Measurements from ENCODE around the gene HCRTR1.

HCRTR1 gene

GRCh38 chr1:31617218-31617915 is at the start of gene HCRTR1:
HCRTR1 (plus strand) TSS chr1:31617689; CDS start chr1:31619193, 1,504 bp downstream.
- DNase-seq (ENCODE audit: low read depth), result no peak

GRCh38 chr1:31567956-31568570 is 49.4 kb upstream of the HCRTR1 start:
- DNase-seq (ENCODE audit: low read depth), result no peak

GRCh38 chr1:31568895-31569595 is 48.4 kb upstream of the HCRTR1 start:
- no peak for DNase-seq (ENCODE audit: low read depth)

GRCh38 chr1:31569596-31570173 is 47.8 kb upstream of the HCRTR1 start:
- DNase-seq (ENCODE audit: low read depth), result no peak

GRCh38 chr1:31570228-31570627 is 47.3 kb upstream of the HCRTR1 start:
- no peak for DNase-seq (ENCODE audit: low read depth)

- no peak for DNase-seq (ENCODE audit: low read depth)
Measured at GRCh38 chr1:31570906-31571305, 46.6 kb upstream of the HCRTR1 start.

GRCh38 chr1:31571340-31572295 is 45.9 kb upstream of the HCRTR1 start:
- DNase-seq (ENCODE audit: low read depth), result no peak

GRCh38 chr1:31572323-31573104 is 45.0 kb upstream of the HCRTR1 start:
- DNase-seq (ENCODE audit: low read depth), result no peak

- no peak for DNase-seq (ENCODE audit: low read depth)
Measured at GRCh38 chr1:31573261-31573660, 44.2 kb upstream of the HCRTR1 start.

GRCh38 chr1:31574749-31575368 is 42.6 kb upstream of the HCRTR1 start:
- no peak for DNase-seq (ENCODE audit: low read depth)

- no peak for DNase-seq (ENCODE audit: low read depth)
Measured at GRCh38 chr1:31575369-31576140, 41.9 kb upstream of the HCRTR1 start.

GRCh38 chr1:31576201-31576669 is 41.3 kb upstream of the HCRTR1 start, which contains the start of gene TINAGL1:
TINAGL1 (plus strand) TSS chr1:31576515; CDS start chr1:31577149, 634 bp downstream.
- DNase-seq (ENCODE audit: low read depth), result no peak

GRCh38 chr1:31576743-31577455 is 40.6 kb upstream of the HCRTR1 start:
- DNase-seq (ENCODE audit: low read depth), result no peak

- DNase-seq (ENCODE audit: low read depth), result no peak
Measured at GRCh38 chr1:31577515-31578192, 39.8 kb upstream of the HCRTR1 start.

GRCh38 chr1:31579374-31579773 is 38.1 kb upstream of the HCRTR1 start:
- DNase-seq (ENCODE audit: low read depth), result no peak

GRCh38 chr1:31580513-31580870 is 37.0 kb upstream of the HCRTR1 start:
- no peak for DNase-seq (ENCODE audit: low read depth)

- DNase-seq (ENCODE audit: low read depth), result no peak
Measured at GRCh38 chr1:31580891-31581603, 36.4 kb upstream of the HCRTR1 start.

Data from GM04503 (cell line).